ENCODE measurements around the gene LRRC4B. TPM values are rescaled to one million over a fixed set of nuclear protein-coding genes. Genes with fewer than 3 reads are reported as not detected.

The LRRC4B gene
- total RNA-seq, 2 experiments from 2014 or later, result not detected

DNA sequence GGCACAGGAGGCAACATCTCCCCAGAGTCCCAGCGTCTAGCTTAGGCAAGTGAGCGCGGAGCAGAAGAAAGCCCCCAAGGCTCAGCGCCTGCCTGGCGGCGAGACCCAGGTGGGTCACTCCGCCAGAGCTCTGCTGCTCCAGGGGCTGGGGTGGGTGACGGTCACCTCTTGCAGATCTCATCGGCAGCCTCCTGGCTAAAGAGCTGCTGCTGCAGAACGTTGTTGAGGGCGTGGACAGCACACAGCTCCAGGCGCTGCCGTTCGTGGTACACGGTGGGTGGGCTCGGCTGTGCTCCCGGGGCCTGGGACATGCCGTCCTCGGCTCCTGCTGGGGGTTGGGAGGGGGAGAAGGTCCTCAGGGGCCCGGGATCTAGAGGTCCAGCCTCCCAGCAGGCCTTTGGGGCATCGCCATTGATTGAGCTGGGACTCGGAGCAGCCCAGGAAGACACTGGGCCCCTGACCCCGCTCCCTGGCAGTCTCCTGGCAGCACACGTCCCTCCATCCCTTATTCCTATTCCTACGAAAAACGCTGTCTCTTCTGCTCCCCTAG lies 58.0 kb downstream of the LRRC4B start:
- Mint-ChIP-seq H3K4me3 (peak overlapping the region; percentile 84), H3K27me3 (peaks cover 5% of the 10 kb centered on the region), H3K4me1 (peaks cover 14% of the 10 kb centered on the region), H3K9me3 (ENCODE audit: low read depth) (no peaks in the 10 kb centered on the region), H3K36me3 (ENCODE audit: low read depth) (peaks cover 6% of the 10 kb centered on the region), H3K27ac (peak overlapping the region; percentile 80)
- no peak for ATAC-seq
- ChIA-PET POLR2A (no interaction called here), CTCF (interaction anchor here (1.3 to 1.9 kb wide), 3 partner anchors 26 to 46 kb away, joined by 3 to 7 read pairs (median 3); no protein-coding TSS in a partner anchor)
- intact Hi-C loops (cut with DNase I, micrococcal nuclease), result loop anchor here (2.0 to 10.0 kb wide), 4 partner anchors 125 to 1085 kb away; partner anchors contain the start of genes POLD1 (in 1 of the 2), RRAS (in 1 of the 2) and SCAF1 (in 1 of the 2)
- DNase-seq, result no peak

DNA sequence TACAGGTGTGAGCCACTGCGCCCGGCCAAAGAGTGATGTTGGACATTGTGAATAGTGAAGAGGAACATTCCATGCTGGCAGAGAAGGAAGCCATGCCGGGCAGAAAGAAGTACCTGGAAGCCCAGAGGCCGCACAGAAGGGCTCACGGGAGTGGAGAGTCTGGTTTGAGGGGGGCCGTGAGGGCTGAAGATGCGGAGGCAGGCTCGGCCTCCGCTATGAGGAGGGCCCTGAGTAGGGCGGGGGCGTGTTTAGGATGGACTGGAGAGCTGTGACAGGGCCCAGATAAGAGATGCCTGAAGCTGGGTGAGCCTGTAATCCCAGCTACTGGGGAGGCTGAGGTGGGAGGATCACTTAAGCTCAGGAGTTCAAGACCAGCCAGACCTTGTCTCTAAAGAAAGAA lies 58.9 kb downstream of the LRRC4B start:
- intact Hi-C loops (cut with DNase I, micrococcal nuclease), result no loop called here
- POLR2A ChIA-PET, result no interaction called here
- peak overlapping the region; percentile 36 for H3K4me3 Mint-ChIP-seq
- CTCF ChIA-PET, result interaction anchor here (1.9 kb wide), 1 partner anchor 47 kb away, joined by 7 read pairs; no protein-coding TSS in a partner anchor
- DNase-seq (no peak), ATAC-seq (no peak)
- H3K27me3 Mint-ChIP-seq, result peaks cover 3% of the 10 kb centered on the region
- peaks cover 6% of the 10 kb centered on the region for H3K36me3 Mint-ChIP-seq (ENCODE audit: low read depth)
- peak overlapping the region; percentile 45 for H3K27ac Mint-ChIP-seq
- H3K9me3 Mint-ChIP-seq (ENCODE audit: low read depth), result no peaks in the 10 kb centered on the region
- H3K4me1 Mint-ChIP-seq, result peaks cover 14% of the 10 kb centered on the region

DNA sequence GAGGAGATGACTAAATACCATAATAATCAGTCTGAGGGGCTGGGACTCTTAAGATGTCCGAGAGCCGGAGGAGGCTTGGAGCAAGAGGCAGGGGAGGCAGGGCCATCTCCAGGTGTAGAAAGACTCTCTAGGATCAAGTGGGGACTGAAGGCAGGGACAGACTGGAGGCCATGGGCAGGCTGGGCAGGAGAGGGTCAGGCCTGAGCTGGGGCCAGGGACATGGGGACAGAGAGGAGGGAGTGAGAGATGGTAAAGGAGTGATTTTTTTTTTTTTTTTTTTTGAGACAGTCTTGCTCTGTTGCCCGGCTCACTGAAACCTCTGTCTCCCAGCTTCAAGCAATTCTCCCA lies 59.4 kb downstream of the LRRC4B start:
- DNase-seq, result no peak
- H3K27me3 Mint-ChIP-seq, result no peaks in the 10 kb centered on the region
- peaks cover 12% of the 10 kb centered on the region for H3K4me1 Mint-ChIP-seq
- peaks cover 6% of the 10 kb centered on the region for H3K36me3 Mint-ChIP-seq (ENCODE audit: low read depth)
- peak overlapping the region; percentile 1 for H3K4me3 Mint-ChIP-seq
- CTCF ChIA-PET, result no interaction called here
- POLR2A ChIA-PET, result interaction anchor here (0.6 kb wide), 1 partner anchor 47 kb away, joined by 5 read pairs; no protein-coding TSS in a partner anchor
- intact Hi-C loops (cut with DNase I, micrococcal nuclease), result no loop called here
- ATAC-seq, result no peak
- no peak overlapping the region for H3K27ac Mint-ChIP-seq
- H3K9me3 Mint-ChIP-seq (ENCODE audit: low read depth), result no peaks in the 10 kb centered on the region

DNA sequence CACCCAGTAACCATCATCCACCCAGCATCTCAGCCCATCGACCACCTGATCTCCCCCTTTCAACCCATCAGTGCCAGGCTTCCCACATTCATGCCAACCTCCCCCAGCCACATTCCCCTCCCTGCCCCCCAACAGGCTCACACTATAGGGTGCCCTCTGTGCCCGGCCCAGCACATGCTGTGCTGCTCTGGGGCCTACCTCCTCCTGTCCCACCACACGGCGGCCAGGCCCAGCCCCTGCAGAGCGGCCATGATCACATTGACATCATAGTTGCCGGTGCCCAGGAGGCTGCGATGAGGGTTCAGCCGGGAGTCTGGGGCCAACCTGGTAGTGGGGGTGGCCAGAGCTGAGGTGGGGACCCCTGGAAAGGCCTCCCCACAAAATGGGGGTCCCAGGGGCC lies 60.9 kb downstream of the LRRC4B start:
- intact Hi-C loops (cut with DNase I, micrococcal nuclease), result no loop called here
- no peak for DNase-seq
- H3K36me3 Mint-ChIP-seq (ENCODE audit: low read depth), result peaks cover 6% of the 10 kb centered on the region
- no peaks in the 10 kb centered on the region for H3K27me3 Mint-ChIP-seq
- peaks cover 12% of the 10 kb centered on the region for H3K4me1 Mint-ChIP-seq
- ChIA-PET CTCF (no interaction called here), POLR2A (no interaction called here)
- H3K27ac Mint-ChIP-seq, result no peak overlapping the region
- no peak overlapping the region for H3K4me3 Mint-ChIP-seq
- ATAC-seq, result no peak
- H3K9me3 Mint-ChIP-seq (ENCODE audit: low read depth), result no peaks in the 10 kb centered on the region

DNA sequence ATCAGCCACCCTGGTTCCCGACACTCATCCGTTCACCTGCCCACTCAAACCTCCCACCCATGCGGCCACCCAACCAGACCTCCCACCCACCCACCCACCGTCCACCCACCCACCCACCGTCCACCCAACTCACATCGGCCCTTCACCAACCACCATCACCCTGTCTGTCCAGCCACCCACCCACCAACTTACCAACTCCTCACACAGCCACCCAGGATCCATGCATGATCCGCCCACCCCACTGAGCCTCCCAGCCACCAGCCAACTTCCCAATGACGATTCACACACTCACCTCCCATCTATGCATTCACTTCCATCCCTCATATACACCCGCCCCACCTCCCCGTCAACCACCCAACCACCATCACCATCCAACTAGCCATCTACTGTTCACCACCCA lies 61.5 kb downstream of the LRRC4B start:
- no peak for ATAC-seq
- no peak for DNase-seq
- Mint-ChIP-seq H3K9me3 (ENCODE audit: low read depth) (no peaks in the 10 kb centered on the region), H3K4me1 (peaks cover 11% of the 10 kb centered on the region), H3K36me3 (ENCODE audit: low read depth) (peaks cover 6% of the 10 kb centered on the region), H3K27ac (no peak overlapping the region), H3K27me3 (no peaks in the 10 kb centered on the region), H3K4me3 (no peak overlapping the region)
- CTCF ChIA-PET, result no interaction called here
- POLR2A ChIA-PET, result no interaction called here
- intact Hi-C loops (cut with DNase I, micrococcal nuclease), result no loop called here

DNA sequence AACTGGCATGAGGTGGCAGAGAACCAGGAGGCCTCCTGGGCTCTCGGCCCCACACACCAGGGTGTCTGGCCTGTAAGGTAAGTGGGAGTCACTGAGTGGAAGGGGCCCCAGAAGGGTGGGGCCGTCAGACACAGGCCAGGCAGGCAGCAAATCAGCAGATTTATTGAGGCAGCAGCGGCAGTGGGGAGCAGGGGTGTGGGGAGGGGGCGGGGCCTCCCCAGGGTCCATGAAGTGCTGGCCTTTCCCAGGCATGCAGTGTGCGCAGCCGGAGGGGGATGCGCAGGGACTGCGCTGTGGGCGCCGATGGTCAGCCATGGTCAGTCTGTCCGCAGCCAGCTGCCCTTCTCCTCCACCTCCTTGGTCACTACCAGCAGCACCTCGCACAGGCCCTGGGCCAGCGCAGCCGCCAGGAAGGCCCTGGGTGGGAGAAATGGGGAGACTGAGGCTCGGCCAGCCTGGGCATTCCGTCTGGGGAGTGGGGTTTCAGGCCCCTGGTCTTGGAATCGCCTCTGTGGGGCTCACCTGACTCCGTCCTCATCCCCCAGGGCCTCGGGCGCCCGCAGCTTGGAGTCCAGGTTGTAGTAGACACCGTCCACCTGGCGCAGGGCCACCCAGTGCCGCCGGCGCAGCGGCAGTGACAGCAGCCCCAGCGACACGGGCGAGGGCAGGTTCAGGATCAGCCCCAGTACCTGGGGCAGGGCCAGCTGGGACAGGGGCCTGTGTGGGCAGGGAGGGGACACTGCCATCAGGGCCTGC lies 62.2 kb downstream of the LRRC4B start:
- intact Hi-C loops (cut with DNase I, micrococcal nuclease), result no loop called here
- Mint-ChIP-seq H3K4me3 (no peak overlapping the region), H3K4me1 (peaks cover 6% of the 10 kb centered on the region), H3K27me3 (no peaks in the 10 kb centered on the region), H3K9me3 (ENCODE audit: low read depth) (no peaks in the 10 kb centered on the region), H3K27ac (no peak overlapping the region), H3K36me3 (ENCODE audit: low read depth) (peaks cover 6% of the 10 kb centered on the region)
- DNase-seq (no peak), ATAC-seq (no peak)
- CTCF ChIA-PET, result no interaction called here
- POLR2A ChIA-PET, result no interaction called here

DNA sequence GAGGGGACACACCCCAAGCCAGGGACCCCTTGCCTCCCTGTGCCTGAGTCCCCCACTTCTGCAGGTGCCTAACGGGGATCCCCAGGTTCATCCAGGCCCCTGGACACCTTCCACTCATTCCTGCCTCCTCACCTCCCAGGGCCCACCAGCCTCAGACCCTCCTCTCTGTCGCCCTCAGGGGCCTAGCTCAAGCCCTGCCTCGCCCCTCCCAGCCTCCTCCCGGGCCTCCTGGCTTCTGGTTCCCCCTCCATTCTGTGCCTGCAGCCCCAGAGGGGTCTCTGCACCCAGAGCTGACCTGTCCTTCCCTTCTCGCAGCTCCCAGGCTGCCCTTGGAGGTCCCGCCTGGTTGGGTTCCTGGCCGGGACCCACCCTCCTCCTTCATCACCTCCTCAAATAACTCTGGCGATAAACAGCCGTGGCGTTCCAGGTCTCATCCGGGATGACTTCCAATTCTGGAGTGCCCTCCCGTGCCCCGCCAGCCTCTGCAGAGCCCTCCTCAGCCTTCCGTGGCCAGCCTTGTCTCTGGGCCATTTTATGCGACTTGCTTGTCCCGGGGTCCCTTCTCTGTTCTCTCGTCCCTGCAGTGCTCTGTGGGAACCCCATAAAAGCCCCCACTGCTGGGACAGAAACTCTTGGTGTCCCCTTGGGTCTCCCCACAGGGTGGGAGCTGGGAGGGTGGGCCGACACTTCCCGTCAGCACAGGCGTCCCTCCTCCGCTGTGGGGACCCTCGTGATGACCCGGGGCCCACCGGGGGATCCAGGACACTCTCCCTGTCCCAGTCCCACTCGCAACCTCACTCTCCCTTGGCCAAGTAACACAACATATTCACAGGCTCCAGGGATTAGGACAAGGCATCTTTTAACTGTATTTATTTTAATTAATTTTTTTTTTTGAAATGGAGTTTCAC lies 66.4 kb downstream of the LRRC4B start:
- Mint-ChIP-seq H3K4me3 (no peak overlapping the region), H3K36me3 (ENCODE audit: low read depth) (peaks cover 4% of the 10 kb centered on the region), H3K4me1 (no peaks in the 10 kb centered on the region), H3K27me3 (no peaks in the 10 kb centered on the region), H3K27ac (no peak overlapping the region), H3K9me3 (ENCODE audit: low read depth) (no peaks in the 10 kb centered on the region)
- DNase-seq (no peak), ATAC-seq (no peak)
- intact Hi-C loops (cut with DNase I, micrococcal nuclease), result no loop called here
- CTCF ChIA-PET, result no interaction called here
- POLR2A ChIA-PET, result no interaction called here

DNA sequence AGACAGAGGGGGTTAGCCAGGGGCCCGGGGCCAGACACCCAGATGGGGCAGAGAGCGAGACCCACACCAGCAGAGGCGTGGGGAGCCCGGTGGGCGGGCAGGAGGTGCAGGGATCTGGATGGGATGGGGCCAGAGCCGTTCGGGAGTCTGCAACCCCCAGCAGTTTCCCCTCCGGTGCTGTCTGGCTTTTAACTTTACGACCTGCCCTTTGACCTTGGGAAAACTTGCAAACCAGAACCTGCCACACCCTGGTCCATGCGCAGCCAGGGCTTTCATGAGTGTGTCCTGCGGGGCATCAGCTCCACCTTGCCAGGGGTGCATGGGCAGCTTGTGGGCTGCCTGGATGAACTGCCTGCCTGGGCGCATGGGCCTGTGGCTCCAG lies 67.1 kb downstream of the LRRC4B start:
- CTCF ChIA-PET, result no interaction called here
- no peak for ATAC-seq

DNA sequence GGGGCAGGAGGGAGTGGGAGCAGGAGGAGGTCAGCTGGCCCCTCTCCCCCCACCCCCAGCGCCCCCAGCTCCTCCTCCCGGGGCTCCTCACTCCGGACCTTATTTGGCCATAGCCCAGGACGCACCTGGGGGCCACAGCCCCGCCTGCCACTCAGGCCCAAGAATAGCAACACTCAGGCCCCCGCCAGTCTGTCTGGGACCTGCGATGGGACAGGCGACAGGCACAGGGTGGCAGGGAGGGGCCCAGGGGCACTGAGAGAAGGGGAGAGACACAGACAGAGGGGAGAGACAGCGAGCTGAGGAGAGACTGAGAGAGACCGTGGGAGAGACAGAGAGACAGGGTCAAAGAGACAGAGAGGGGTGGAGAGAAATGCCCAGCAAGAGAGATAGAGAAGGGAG lies 67.5 kb downstream of the LRRC4B start:
- intact Hi-C loops (cut with DNase I, micrococcal nuclease), result no loop called here
- DNase-seq (no peak), ATAC-seq (no peak)
- Mint-ChIP-seq H3K9me3 (ENCODE audit: low read depth) (no peaks in the 10 kb centered on the region), H3K27ac (no peak overlapping the region), H3K4me1 (no peaks in the 10 kb centered on the region), H3K36me3 (ENCODE audit: low read depth) (peaks cover 3% of the 10 kb centered on the region), H3K27me3 (no peaks in the 10 kb centered on the region), H3K4me3 (no peak overlapping the region)
- ChIA-PET POLR2A (no interaction called here), CTCF (interaction anchor here (0.6 kb wide), 1 partner anchor 36 kb away, joined by 3 read pairs; no protein-coding TSS in a partner anchor)

More for the DNA sequence above, 67.1 kb downstream of the LRRC4B start:
- Mint-ChIP-seq H3K27me3 (no peaks in the 10 kb centered on the region), H3K4me3 (no peak overlapping the region), H3K36me3 (ENCODE audit: low read depth) (peaks cover 4% of the 10 kb centered on the region), H3K4me1 (no peaks in the 10 kb centered on the region), H3K9me3 (ENCODE audit: low read depth) (no peaks in the 10 kb centered on the region), H3K27ac (no peak overlapping the region)
- intact Hi-C loops (cut with DNase I, micrococcal nuclease), result no loop called here
- no peak for DNase-seq
- POLR2A ChIA-PET, result no interaction called here

DNA sequence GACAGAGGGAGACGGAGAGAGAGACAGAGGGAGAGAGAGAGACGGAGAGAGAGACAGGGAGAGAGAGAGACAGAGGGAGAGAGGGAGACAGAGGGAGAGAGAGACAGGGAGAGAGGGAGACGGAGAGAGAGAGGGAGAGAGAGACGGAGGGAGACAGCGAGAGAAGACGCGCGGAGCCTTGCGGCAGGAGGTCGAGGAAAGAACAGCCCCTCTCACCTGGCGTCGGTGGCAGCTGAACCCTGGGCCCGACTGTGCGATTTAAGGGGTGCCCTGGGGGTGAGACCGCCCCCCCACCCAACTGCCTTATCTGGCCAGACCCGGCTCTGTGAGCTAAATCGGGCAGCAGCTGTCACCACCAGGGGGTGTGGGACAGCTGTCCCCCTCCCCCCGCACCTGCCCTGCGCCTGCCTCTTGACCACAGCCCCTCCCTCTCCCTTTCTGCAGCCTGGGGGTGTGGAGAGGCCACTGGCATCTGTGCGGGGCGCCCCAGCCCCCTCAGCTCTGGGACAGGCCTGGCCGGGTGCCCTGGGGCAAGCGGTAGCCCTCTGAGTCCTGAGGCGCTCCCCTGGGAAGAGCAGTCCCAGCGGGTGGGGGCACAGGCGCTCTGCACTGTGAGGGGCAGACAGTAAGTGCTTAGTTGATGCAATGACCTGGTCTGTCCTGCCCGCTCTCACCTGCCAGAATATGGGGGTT lies 68.0 kb downstream of the LRRC4B start:
- DNase-seq, result peak; percentile 55
- peak; percentile 61 for ATAC-seq
- POLR2A ChIA-PET, result no interaction called here

More for the DNA sequence above, 68.0 kb downstream of the LRRC4B start:
- Mint-ChIP-seq H3K27me3 (no peaks in the 10 kb centered on the region), H3K27ac (no peak overlapping the region), H3K4me1 (no peaks in the 10 kb centered on the region), H3K36me3 (ENCODE audit: low read depth) (no peaks in the 10 kb centered on the region), H3K4me3 (no peak overlapping the region), H3K9me3 (ENCODE audit: low read depth) (no peaks in the 10 kb centered on the region)
- CTCF ChIA-PET, result interaction anchor here (0.6 kb wide), 1 partner anchor 37 kb away, joined by 3 read pairs; no protein-coding TSS in a partner anchor
- intact Hi-C loops (cut with DNase I, micrococcal nuclease), result no loop called here

Data from activated CD4-positive, alpha-beta T cell treated with anti-CD3 and anti-CD28 coated beads for 36 hours (primary cell).